GOT3 (cell line): ENCODE measurements around the gene R3HDM2.
A peak's percentile ranks its signal among the peaks of the same experiment; 100 is the strongest.

ENCODE experiments used
- DNase-seq: peaks from one replicate; lab custom pipeline; 2025; ENCODE audit warnings: mixed read lengths; lab: John Stamatoyannopoulos, UW

The R3HDM2 gene

DNA sequence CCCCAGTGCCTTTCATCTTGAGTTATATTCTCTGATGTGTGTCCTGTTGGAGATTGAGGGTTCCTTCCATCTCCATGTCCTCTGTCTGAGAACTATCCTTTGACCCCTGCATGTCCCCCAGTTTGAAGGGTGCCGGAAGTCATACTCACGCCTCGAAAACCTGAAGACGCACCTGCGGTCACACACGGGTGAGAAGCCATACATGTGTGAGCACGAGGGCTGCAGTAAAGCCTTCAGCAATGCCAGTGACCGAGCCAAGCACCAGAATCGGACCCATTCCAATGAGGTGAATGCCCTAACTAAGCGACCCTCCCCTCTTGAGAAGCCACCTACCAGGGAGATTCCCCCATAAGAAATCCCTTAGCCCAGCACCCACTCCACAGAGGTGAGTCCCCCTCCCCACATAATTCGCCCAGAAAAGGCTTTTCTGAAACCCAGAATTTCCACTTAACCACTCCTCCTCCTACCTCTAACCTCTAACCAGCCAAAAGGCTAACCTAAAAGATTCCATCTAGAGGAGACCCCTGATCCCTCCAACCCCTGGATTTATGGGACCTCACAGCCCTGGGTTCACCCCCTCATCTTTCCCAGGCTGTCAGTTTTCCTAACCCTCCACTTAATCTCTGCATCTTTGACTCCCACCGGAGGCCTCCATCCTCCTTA, 36.5 kb upstream of the R3HDM2 start:
- DNase-seq: no peak

- no peak for DNase-seq
These were observed 35.1 kb upstream of the R3HDM2 start for GRCh38 chr12:57465747-57466505.

DNA sequence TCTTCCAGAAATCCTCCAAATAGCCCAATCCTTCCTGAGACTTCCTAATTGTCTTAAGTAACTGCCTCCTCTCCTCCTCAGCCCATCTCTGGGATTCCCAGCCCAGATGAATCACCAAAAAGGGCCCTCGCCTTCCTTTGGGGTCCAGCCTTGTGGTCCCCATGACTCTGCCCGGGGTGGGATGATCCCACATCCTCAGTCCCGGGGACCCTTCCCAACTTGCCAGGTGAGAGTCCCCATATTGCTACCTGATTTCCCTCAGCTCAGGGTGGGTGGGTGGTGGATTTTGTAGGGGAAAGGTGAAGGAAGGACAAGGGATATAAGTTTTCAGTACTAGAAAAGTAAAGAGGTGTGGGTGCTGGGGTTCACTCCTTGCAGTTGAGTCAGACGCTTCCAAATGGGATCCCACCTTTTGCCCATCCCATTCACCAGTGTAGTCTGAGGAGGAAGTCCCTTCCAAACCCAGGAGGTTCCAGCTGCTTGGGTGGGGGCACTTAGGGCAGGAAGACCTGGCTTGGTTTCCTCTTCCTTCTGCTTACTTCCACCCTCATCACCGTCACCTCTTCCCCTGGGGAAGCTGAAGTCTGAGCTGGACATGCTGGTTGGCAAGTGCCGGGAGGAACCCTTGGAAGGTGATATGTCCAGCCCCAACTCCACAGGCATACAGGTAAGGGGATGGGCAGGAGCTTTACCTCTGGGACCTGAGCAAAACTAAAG, 34.3 kb upstream of the R3HDM2 start:
- DNase-seq: no peak

GRCh38 chr12:57464569-57464968, 33.7 kb upstream of the R3HDM2 start:
- no peak for DNase-seq

GRCh38 chr12:57462912-57463253, 32.0 kb upstream of the R3HDM2 start:
- DNase-seq: no peak

DNA sequence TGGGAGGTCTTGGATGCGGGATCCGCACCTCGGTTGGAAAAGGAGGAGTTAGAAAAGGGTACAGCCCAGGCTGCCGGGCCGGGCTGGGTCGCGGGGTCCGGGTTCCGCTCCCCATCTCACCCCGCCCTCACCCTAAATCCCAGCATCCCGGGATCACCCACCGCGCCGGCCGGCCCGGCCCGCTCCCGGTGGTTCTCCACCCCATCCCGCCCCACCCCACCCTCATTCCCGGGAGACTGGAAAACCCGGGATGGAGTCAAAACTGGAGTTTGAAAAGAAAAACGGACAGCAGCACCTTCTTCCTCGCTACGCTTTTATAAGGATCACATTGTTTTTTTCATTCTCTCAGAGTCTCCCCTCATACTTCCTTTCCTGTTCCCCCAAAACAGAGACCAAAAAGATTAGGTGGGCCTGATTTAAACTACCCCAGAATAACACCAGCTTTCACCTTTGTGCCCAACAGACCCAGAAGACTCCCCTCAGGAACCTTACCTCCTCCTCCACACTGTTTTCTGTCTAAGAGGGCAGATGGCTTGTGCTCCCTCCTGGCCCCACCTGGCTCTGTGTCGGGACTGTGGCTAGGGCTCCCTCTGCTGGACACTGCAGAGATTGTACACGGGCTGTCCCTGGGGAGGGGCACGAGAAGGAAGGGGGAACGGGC, 31.5 kb upstream of the R3HDM2 start:
- DNase-seq: peak; percentile 99

DNA sequence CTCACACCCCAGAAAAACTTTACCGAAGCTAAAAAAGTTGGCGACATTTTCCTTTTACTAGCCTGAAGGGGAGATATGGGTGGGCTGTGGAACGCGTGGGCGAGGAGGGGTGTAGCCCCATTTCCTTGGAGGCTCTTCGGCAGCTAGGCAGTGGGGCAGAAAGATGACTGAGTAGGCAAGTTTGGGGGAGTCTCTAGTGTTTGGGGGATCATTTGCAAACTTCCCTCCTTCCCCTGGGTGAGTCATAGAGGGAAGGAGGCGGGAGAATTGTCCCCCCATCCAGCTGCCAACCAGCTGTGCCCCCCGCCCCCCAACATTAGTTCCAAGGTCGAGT, 31.0 kb upstream of the R3HDM2 start:
- no peak for DNase-seq

DNA sequence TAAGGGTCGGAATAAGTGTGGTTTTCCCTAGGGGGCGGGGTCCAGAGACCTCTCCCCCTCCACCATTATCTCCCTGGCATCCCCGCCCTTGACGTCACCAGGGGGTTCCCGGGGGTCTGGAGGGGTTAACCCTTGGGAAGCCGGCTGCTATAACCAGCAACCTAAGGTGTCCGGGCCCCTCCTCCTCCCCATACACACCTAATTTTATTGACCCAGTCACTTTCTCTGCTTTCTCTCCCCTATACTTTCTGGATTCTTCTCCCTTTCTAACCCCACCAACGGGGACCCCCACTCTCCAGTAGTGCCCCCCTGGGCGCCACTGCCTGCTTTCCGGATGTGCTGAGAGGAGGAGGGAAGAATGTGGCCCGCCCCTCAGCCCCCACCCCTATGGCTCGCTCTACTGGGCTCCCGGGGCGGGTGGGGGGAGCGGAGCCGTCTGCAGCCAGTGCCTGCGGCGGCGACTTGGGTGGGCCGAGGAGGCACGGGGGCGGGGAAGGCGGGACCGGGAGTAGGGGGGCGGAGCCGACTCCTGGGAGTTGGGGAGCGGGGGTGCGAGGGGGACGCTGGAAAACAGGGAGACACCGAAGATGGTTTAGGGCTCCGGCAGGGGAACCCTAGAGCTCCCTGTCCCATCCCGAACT, 30.6 kb upstream of the R3HDM2 start:
- no peak for DNase-seq

- DNase-seq: no peak
These were observed 30.0 kb upstream of the R3HDM2 start for GRCh38 chr12:57460841-57461275.

DNA sequence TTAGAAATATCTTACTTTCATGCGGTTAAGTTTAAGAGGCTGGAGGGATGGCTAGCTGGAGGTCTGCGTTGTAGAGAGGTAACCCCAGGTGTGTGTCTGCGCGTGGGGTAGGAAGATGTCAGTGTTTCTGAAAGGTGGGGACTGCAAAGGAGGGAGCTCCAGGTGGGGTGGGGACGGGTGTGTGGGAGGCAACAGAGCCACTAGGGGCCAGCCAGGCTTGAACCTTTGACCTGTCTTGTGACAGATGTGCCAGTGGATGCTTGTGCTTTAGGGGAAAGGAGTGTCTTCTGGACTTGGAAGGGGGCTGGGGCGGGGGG, 29.6 kb upstream of the R3HDM2 start:
- no peak for DNase-seq

DNA sequence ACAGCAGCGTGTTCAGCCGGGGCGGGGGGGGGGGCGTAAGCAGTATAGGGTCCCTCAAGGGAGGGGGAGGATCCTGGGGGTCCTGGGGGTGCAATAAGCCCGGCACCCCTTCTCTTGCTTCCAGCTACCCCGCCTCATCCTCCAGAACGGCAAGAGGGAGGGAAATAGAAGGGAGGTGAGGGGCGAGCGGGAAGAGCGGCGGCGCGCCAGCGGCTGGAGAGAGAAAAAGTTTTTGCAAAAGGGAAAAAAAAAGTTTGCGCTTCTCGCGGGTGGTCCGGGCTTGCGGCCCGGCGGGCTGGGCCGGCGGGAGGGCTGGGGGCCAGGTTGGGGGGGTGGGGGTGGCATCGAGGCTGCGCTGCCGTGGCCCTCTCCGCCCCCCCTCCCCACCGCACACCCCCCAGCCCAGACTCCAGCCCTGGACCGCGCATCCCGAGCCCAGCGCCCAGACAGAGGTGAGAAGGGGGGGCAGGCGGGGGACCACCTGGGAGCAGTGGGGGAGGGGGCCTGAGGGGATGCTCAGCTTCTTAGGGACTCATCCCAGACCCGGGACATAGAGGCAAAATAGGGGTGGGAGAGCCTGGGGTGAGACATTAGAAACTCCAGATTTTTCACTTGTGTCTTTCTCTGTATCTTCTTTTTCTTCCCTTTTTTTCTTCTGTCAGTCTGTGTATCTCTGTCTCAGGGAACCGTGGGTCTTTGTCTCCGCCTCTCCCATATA, 29.1 kb upstream of the R3HDM2 start, which contains the start of gene GLI1:
TSS of gene GLI1 (plus strand) at position 36 of the 718 bp plus-strand sequence. CDS start 3,907 bp downstream, outside the sequence.
- peak; percentile 97 for DNase-seq

- peak; percentile 100 for DNase-seq
These were observed 28.4 kb upstream of the R3HDM2 start for GRCh38 chr12:57459055-57459749.

- no peak for DNase-seq
These were observed 27.8 kb upstream of the R3HDM2 start for GRCh38 chr12:57458665-57459054.

- DNase-seq: no peak
These were observed 26.1 kb upstream of the R3HDM2 start for GRCh38 chr12:57456737-57457490.

DNA sequence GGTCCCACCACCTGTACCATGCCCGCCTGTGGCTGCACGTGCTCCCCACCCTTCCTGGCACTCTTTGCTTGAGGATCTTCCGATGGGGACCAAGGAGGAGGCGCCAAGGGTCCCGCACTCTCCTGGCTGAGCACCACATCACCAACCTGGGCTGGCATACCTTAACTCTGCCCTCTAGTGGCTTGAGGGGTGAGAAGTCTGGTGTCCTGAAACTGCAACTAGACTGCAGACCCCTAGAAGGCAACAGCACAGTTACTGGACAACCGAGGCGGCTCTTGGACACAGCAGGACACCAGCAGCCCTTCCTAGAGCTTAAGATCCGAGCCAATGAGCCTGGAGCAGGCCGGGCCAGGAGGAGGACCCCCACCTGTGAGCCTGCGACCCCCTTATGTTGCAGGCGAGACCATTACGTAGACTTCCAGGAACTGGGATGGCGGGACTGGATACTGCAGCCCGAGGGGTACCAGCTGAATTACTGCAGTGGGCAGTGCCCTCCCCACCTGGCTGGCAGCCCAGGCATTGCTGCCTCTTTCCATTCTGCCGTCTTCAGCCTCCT, 25.4 kb upstream of the R3HDM2 start:
- DNase-seq: no peak

DNA sequence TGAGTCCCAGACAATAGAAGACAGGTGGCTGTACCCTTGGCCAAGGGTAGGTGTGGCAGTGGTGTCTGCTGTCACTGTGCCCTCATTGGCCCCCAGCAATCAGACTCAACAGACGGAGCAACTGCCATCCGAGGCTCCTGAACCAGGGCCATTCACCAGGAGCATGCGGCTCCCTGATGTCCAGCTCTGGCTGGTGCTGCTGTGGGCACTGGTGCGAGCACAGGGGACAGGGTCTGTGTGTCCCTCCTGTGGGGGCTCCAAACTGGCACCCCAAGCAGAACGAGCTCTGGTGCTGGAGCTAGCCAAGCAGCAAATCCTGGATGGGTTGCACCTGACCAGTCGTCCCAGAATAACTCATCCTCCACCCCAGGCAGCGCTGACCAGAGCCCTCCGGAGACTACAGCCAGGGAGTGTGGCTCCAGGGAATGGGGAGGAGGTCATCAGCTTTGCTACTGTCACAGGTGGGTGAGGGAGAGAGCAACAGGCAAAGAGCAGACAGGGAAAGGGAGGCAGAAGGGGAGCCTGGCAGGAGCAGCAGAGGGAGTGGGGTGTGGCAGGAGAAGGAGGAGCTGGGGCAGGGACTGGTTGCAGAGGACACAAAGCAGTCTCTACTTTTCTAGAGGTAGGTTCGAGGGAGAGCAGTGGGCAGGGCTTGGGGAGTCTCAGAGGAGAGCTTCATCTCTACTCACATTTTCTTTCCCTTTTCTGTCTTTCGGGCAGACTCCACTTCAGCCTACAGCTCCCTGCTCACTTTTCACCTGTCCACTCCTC, 24.7 kb upstream of the R3HDM2 start:
- DNase-seq: no peak

- no peak for DNase-seq
These were observed 23.9 kb upstream of the R3HDM2 start, which contains the start of gene INHBE for GRCh38 chr12:57454566-57455373. Gene INHBE, plus strand, starts transcription at chr12:57455307. Its CDS starts 230 bp downstream, at chr12:57455537.

DNA sequence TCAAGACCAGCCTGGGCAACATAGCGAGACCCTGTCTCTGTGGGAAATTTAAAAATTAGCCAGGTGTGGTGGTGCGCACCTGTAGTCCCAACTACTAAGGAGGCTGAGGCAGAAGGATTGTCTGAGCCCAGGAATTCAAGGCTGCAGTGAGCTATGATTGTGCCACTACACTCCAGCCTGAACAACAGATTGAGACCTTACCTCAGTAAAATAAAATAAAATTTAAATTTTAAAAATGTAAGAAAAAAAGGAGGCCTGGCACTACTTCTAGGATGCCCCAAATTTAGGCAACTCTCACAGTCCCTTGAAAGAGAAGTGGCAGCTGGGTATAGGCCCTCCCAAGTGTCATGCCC, 23.3 kb upstream of the R3HDM2 start:
- DNase-seq: no peak
